Thyroid gland (tissue), 4 donors: ENCODE results near the gene CWF19L2. TPM values are rescaled to one million over a fixed set of nuclear protein-coding genes. Genes with fewer than 3 reads are reported as not detected.

ENCODE experiments used
- DNase-seq, 2 donors: peaks; one replicate each; pipeline ENCODE4 v3.0.0-alpha.2; 2019
- H3K27ac ChIP-seq, 3 donors: fragments of 200-600 bp; sonication (generic); 1 replicate in 2 of 3; 2 replicates in 1 of 3; pipeline ENCODE4 v1.5.1; 2016 to 2019; ENCODE audit warnings: mild to moderate bottlenecking in 1 of 3, moderate library complexity in 1 of 3
- H3K27me3 ChIP-seq: fragments of 200-600 bp; sonication (generic); one replicate; pipeline ENCODE4 v1.5.1; 2019
- H3K36me3 ChIP-seq, 2 donors: fragments of 200-600 bp; sonication (generic); one replicate each; pipeline ENCODE4 v1.5.1; 2016 to 2019
- H3K4me1 ChIP-seq, 2 donors: fragments of 200-600 bp; sonication (generic); one replicate each; pipeline ENCODE4 v1.5.1; 2017 to 2019
- H3K4me3 ChIP-seq, 3 donors: fragments of 200-600 bp; sonication (generic); replicated peaks in 1 of 3; 1 replicate in 2 of 3; 2 replicates in 1 of 3; pipeline ENCODE4 v1.5.1; 2016; ENCODE audit warnings: mild to moderate bottlenecking in 1 of 3
- H3K9me3 ChIP-seq: fragments of 200-600 bp; sonication (generic); one replicate; pipeline ENCODE4 v1.5.1; 2017
- CTCF ChIP-seq, 6 experiments: fragments of 200-600 bp in 3 of 6; fragments of 450-650 bp in 3 of 6; sonication (generic) in 3 of 6; IDR thresholded peaks; one replicate each; pipeline ENCODE4 v1.5.1; 2016 to 2019; ENCODE audit warnings: antibody characterized with exemption in 6 of 6, mild to moderate bottlenecking in 2 of 6, inconsistent platforms in 1 of 6, moderate library complexity in 1 of 6
- POLR2A ChIP-seq, 2 donors: fragments of 450-650 bp; IDR thresholded peaks; one replicate each; pipeline ENCODE4 v1.6.1; 2017; ENCODE audit warnings: antibody characterized with exemption in 2 of 2, mild to moderate bottlenecking in 2 of 2, moderate library complexity in 1 of 2
- WGBS, 2 donors: methylation state at CpG; one replicate each; pipeline ENCODE4 v1.1.5; 2017; 5-methylcytosine and 5-hydroxymethylcytosine counted together
- intact Hi-C: fragments of 100-400 bp; cut with DNase I; formaldehyde crosslinking; loops from one replicate; pipeline ENCODE4 v1.15.1; 2023
- total RNA-seq, 4 donors: library from RNA; depleted of rRNA; stranded (reverse); fragments of >200 nt; gene quantifications; one replicate each; pipeline ENCODE4 v1.2.3, GENCODE V29; 2016

CWF19L2 gene
- total RNA-seq, 4 donors from 2014 or later, result 26.2 to 50.9 (median 34.3) TPM

- H3K27me3 ChIP-seq, result no peaks in the 10 kb centered on the region
- H3K27ac ChIP-seq, result no peak overlapping the region
- no peaks in the 10 kb centered on the region for H3K9me3 ChIP-seq
- TF ChIP-seq POLR2A (IDR thresholded peaks at IDR 0.05) (no peak), CTCF (IDR thresholded peaks at IDR 0.05) (no peak)
- H3K4me1 ChIP-seq, result no peaks in the 10 kb centered on the region
- WGBS, 2 donors, result 88 to 98% methylated on average over 6 of the region's 6 CpGs
- peaks cover 6 to 14% of the 10 kb centered on the region in 2 donors for H3K36me3 ChIP-seq
- DNase-seq, result no peak
- intact Hi-C loops, result no loop called here
- H3K4me3 ChIP-seq, result no peak overlapping the region
Measured at GRCh38 chr11:107387666-107388065, 70.0 kb downstream of the CWF19L2 start.

GRCh38 chr11:107385361-107385981, 72.2 kb downstream of the CWF19L2 start:
- Histone ChIP-seq H3K27me3 (no peaks in the 10 kb centered on the region), H3K27ac (no peak overlapping the region), H3K36me3 (peaks cover 0 to 13% of the 10 kb centered on the region in 2 donors), H3K4me3 (no peak overlapping the region), H3K4me1 (no peaks in the 10 kb centered on the region), H3K9me3 (no peaks in the 10 kb centered on the region)
- DNase-seq, result no peak
- intact Hi-C loops, result no loop called here
- TF ChIP-seq CTCF (IDR thresholded peaks at IDR 0.05) (no peak), POLR2A (IDR thresholded peaks at IDR 0.05) (no peak)
- WGBS, 2 donors, result 96% methylated on average over 3 of the region's 3 CpGs

- no peak for DNase-seq
- Histone ChIP-seq H3K27me3 (no peaks in the 10 kb centered on the region), H3K4me1 (no peaks in the 10 kb centered on the region), H3K36me3 (peaks cover 0 to 1% of the 10 kb centered on the region in 2 donors), H3K27ac (no peak overlapping the region), H3K4me3 (no peak overlapping the region), H3K9me3 (no peaks in the 10 kb centered on the region)
- TF ChIP-seq CTCF (IDR thresholded peaks at IDR 0.05) (no peak), POLR2A (IDR thresholded peaks at IDR 0.05) (no peak)
- intact Hi-C loops, result no loop called here
- 94 to 97% methylated on average over 1 of the region's 1 CpG for WGBS, 2 donors
Measured at GRCh38 chr11:107384144-107384852, 73.3 kb downstream of the CWF19L2 start.

- Histone ChIP-seq H3K4me3 (no peak overlapping the region), H3K9me3 (no peaks in the 10 kb centered on the region), H3K4me1 (peaks cover 6 to 7% of the 10 kb centered on the region in 2 donors), H3K36me3 (no peaks in the 10 kb centered on the region), H3K27ac (no peak overlapping the region), H3K27me3 (no peaks in the 10 kb centered on the region)
- TF ChIP-seq CTCF (IDR thresholded peaks at IDR 0.05) (no peak), POLR2A (IDR thresholded peaks at IDR 0.05) (no peak)
- intact Hi-C loops, result no loop called here
- 83 to 86% methylated on average over 7 of the region's 7 CpGs for WGBS, 2 donors
- no peak for DNase-seq
Measured at GRCh38 chr11:107372439-107372838, 85.2 kb downstream of the CWF19L2 start.

- 52 to 57% methylated on average over 1 of the region's 1 CpG for WGBS, 2 donors
- DNase-seq, result no peak
- TF ChIP-seq POLR2A (IDR thresholded peaks at IDR 0.05) (no peak), CTCF (IDR thresholded peaks at IDR 0.05) (no peak)
- Histone ChIP-seq H3K36me3 (no peaks in the 10 kb centered on the region), H3K4me1 (peaks cover 6 to 7% of the 10 kb centered on the region in 2 donors), H3K9me3 (no peaks in the 10 kb centered on the region), H3K4me3 (no peak overlapping the region), H3K27me3 (no peaks in the 10 kb centered on the region), H3K27ac (no peak overlapping the region)
- intact Hi-C loops, result no loop called here
Measured at GRCh38 chr11:107370390-107370789, 87.2 kb downstream of the CWF19L2 start.
